ENCODE data around the gene HSPB1. TPM values are rescaled to one million over a fixed set of nuclear protein-coding genes. Genes with fewer than 3 reads are reported as not detected.
"Not testable (repeated sequence)": the region's sequence is repeated elsewhere in the genome, so short reads cannot be mapped to it uniquely, and the experiment has no call there.

Gene HSPB1
- total RNA-seq, 1 donor from 2014 or later: 72.4 TPM

DNA sequence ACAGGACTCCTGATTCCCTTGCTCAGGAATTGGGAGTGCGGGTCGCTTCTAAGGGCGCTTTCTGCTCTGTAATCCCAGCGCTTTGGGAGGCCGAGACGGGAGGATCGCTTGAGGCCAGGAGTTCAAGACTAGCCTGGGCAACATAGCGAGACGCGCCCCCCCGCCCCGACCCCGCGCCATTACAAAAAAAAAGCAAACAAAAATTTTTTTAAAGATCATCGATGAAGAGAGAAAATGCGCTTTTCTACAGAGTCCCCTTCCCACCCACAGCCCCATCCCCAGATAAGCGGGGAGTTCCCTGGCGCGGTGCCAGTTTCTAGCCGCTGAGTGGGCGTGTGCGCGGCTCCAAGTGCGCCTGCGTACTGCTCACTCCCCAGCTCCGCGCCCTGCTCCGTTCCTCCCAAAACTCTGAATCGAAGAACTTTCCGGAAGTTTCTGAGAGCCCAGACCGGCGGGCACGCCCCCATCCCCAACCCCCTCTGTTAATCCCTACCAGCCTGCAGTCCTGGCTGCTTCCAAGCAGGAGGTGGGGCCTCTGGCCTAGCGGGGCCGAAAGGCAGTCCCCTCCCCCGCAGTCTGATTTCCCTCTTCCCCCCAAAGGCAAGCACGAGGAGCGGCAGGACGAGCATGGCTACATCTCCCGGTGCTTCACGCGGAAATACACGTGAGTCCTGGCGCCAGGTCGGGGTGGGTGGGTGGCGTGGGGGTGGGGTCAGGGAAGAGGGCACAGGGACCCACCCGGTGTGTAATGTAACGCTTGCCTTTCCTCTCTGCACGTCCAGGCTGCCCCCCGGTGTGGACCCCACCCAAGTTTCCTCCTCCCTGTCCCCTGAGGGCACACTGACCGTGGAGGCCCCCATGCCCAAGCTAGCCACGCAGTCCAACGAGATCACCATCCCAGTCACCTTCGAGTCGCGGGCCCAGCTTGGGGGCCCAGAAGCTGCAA lies 1.0 kb downstream of the HSPB1 start:
- ATAC-seq (peak; percentile 59), DNase-seq (ENCODE audit: low spot score) (peak; percentile 93)

DNA sequence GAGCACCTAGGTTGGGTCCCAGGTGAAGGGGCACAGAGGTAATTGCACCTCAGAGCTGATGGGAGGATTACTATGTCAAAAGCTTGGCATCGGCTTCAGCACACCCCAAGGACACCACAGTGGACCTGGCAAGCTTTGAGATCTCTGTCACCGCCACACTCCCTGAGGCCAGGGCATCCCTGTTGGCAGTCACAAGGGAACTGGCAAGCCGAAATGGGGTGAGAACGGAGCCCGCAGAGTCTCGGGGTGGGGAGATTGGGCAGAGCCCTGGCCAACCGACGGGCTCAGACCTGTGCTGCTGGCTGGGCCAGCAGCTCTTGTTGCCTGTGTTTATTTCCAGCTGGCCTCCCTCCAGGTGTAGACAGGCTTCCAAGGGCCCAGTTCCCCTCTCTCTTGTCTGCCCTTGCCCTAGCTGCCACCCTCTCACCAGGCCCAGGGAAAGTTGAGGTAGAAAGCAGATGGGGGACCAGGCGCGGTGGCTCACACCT lies 2.5 kb downstream of the HSPB1 start:
- DNase-seq (ENCODE audit: low spot score) (peak; percentile 97), ATAC-seq (peak; percentile 59)

DNA sequence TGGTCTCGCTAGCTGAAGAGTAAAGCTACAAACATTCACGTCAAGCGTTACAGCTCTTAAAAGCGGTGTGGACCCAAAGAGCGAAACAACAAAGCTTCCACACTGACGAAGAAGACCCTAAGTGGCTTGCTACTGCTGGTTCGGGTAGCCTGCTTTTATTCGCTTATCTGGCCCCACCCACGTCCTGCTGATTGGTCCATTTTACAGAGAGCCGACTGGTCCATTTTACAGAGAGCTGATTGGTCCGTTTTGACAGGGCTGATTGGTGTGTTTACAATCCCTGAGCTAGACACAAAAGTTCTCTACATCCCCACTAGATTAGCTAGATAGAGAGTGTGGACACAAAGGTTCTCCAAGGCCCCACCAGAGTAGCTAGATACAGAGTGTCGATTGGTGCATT lies 6.4 kb downstream of the HSPB1 start:
- not testable (repeated sequence) for ATAC-seq; DNase-seq (ENCODE audit: low spot score)

DNA sequence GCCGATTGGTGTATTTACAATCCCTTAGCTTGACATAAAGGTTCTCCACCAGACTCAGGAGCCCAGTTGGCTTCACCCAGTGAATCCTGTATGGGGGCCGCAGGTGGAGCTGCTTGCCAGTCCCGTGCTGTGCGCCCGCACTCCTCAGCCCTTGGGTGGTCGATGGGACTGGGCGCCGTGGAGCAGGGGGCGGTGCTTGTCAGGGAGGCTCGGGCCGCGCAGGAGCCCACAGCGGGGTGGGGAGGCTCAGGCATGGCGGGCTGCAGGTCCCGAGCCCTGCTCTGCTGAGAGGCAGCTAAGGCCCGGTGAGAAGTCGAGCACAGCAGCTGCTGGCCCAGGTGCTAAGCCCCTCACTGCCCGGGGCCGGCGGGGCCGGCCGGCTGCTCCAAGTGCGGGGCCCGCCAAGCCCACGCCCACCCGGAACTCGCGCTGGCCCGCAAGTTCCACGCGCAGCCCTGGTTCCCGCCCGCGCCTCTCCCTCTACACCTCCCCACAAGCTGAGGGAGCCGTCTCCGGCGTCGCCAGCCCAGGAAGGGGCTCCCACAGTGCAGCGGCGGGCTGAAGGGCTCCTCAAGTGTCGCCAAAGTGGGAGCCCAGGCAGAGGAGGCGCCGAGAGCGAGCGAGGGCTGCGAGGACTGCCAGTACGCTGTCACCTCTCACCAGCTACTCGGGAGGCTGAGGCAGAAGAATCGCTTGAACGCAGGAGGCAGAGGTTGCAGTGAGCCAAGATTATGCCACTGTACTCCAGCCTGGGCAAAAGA lies 7.0 kb downstream of the HSPB1 start:
- ATAC-seq; DNase-seq (ENCODE audit: low spot score): not testable (repeated sequence)

DNA sequence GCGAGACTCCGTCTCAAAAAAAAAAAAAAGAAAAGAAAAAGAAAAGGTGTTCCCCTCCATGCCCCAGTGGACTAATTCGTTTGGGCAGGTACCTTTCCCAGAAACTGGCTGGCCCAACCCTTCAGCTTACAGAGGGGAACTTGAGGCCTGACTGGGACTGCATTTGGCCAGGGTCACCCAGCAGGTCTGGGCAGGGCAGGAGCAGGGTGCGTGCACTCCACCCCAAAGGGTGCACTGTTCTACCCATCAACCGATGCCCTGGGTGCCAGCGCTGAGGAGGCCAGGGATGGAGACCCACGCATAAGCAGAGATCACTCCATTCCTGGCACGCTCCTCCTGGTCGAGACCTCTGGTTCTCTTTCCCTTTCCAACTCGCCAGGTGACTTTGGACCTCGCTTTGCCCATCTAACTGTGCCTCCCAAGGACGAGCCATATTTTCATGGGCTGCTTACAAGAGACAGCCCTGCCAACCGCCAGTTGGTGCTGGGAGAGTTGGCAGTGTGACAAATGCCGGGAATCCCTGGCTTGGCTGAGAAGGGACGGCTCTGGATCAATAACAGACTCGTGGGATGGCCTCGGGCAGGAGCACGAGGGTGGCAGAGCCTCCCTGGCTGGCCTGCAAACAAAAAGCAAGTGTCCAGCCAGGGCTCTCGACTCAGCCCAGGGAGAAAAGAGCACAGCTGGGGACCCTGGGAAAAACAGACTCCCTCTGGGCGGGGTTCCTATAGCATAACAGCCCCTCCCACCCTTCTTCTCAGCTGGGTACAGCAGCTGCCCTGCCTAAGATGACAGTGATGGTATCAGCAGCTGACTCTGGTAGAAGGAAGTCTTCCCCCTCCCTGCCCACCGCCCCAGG lies 7.9 kb downstream of the HSPB1 start:
- peak; percentile 98 for DNase-seq (ENCODE audit: low spot score)
- ATAC-seq: peak; percentile 67

DNA sequence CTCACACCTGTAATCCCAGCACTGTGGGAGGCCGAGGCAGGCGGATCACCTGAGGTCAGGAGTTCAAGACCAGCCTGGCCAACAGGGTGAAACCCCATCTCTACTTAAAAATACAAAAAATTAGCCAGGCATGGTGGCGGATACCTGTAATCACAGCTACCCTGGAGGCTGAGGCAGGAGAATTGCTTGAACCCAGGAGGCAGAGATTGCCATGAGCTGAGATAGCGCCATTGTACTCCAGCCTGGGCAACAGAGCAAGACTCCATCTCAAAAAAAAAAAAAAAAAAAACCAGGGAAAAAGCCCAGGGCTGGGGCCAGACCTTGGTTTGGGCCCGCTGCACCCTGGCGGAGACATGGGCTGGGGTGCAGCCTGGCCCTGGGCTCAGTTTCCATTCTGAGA lies 9.4 kb downstream of the HSPB1 start:
- DNase-seq (ENCODE audit: low spot score); ATAC-seq: not testable (repeated sequence)

DNA sequence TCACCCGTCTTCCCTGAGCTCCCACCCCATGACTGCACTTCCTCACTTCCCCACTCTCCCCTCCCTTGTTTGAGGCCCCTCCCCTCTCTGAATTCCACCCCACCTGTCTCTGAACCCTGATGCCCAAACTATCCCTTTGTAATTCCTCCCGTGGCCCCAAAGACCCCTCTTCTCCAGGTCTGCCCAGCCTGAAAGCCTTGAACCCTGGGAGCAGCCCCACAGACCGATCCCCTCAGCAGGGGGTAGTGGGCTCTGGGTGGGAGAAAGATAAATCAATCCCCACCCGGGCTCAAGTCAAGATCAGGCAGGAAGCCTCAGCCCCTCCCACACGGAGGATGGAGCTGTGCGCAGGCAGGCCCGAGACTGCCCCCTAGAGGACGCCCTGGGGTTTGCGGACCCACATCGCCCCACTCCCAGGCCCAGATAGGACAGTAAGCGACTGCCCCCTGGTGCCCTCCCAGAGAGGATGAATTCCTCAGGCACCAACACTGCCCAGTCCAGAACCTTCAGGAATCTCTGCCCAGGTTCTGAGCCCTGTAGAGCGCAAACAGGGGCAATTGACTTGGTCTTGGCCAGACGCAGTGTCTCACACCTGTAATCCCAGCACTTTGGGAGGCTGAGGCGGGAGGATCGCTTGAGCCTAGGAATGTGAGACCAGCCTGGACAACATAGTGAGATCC lies 11.7 kb downstream of the HSPB1 start:
- DNase-seq (ENCODE audit: low spot score) (peak; percentile 97), ATAC-seq (peak; percentile 74)

DNA sequence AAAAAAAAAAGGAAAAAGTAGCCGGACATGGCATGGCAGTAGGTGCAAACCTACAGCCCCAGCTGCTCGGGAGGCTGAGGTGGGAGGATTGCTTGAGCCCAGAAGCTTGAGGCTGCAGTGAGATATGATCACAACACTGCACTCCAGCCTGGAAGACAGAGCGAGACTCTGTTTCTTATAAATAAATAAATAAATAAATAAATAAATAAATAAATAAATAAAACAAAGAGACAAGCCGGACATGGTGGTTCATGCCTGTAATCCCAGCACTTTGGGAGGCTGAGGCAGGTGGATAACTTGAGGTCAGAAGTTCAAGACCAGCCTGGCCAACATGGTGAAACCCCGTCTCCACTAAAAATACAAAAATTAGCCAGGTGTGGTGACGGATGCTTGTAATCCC lies 12.3 kb downstream of the HSPB1 start:
- not testable (repeated sequence) for DNase-seq (ENCODE audit: low spot score); ATAC-seq

DNA sequence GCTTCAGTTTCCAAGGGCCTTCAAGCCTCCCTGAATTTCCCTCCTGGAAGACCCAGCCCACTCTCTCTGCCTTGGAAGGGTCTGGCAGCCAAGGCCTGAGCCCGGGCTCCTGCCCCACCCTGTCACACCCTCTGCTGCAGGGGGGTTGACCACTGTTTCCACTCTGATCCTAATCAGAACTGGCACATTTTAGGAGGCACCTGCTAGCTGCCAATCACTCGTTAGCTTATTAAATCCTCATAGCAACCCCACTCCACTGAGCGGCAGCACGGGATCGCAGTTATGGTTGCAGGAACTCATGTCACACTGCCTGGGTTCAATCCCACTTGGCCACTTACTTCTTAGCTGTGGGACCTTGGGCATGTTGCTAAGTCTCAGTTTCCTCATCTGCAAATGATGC lies 12.9 kb downstream of the HSPB1 start:
- DNase-seq (ENCODE audit: low spot score) (no peak), ATAC-seq (no peak)

- no peak for DNase-seq (ENCODE audit: low spot score)
- no peak for ATAC-seq
Measured at GRCh38 chr7:76316984-76317781, 14.7 kb downstream of the HSPB1 start.

DNA sequence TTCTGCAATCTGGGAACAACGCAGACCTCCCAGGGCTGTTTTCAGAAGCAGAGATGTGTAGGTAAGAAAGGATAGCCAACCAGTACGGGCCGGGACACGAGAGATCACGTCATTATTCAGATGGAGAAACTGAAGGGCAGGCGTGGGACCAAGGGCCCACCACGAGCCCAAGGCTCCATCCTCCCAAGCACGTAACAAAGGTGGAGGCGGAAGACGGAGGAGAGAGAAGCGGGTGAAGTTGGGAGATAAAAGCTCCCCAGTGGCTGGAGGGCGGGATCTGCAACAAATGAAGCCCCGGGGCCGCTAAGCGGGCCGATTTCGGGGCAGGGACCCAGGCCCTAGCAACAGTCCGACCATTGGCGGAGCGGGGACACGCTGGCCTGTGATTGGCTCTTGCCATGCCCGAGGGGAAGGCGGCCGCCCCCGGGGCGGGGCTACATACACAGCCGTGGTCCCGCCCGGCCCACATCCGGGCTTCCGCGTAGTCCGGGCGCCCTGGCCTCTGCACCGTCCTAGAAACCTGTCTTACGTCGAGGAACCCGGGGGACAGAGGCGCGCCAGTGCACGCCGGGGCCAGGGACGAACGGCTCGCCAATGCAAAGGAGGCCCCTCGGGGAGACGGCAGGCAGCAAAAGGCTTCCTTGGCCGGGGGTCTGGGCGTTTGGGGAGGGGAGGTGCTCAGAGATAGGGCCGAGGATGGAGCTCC lies 15.5 kb downstream of the HSPB1 start:
- ATAC-seq (peak; percentile 86), DNase-seq (ENCODE audit: low spot score) (peak; percentile 98)

DNA sequence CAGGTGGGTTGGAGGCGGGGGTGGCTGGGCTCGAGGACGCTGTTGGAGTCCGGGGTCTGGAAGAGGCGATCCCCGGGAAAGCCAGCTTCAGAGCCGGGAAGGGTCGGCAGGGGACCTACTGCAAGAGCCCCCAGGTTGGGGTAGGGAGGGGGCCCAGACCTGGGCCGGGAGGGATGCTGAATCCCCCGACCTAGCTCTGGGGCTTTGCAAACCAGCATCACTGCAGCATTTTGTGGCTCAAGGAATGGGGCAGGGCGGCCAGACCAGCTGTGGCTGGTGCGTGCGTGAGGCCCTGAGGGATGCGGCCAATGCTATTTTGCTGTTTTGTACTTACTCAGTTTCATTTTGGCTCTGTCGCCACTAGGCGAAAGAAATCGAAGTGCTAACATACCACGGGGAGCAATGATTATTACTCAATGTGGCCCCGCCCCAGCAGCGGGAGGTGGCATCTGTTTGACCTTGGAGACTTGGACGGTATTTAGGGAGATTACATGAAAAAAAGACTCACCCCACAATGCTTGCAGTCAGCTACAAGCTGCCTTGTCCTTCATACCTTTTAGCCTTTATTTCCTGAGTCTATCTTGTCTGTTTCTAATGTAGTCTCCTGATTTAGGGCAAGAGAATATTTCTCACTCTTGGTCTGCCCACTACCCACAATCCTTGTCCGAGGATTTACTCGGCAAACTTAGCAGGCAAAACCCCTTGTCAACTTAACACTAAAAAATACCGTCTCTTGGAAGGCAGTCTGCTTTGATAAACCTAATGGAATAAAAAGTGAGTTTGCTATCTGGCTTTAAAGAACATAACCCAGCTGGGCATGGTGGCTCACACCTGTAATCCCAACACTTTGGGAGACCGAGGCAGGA lies 16.2 kb downstream of the HSPB1 start:
- peak; percentile 90 for DNase-seq (ENCODE audit: low spot score)
- ATAC-seq: peak; percentile 61

GRCh38 chr7:76325092-76325491 lies 22.6 kb downstream of the HSPB1 start:
- DNase-seq (ENCODE audit: low spot score): no peak
- no peak for ATAC-seq

GRCh38 chr7:76325811-76326210 lies 23.3 kb downstream of the HSPB1 start:
- DNase-seq (ENCODE audit: low spot score): no peak
- no peak for ATAC-seq

DNA sequence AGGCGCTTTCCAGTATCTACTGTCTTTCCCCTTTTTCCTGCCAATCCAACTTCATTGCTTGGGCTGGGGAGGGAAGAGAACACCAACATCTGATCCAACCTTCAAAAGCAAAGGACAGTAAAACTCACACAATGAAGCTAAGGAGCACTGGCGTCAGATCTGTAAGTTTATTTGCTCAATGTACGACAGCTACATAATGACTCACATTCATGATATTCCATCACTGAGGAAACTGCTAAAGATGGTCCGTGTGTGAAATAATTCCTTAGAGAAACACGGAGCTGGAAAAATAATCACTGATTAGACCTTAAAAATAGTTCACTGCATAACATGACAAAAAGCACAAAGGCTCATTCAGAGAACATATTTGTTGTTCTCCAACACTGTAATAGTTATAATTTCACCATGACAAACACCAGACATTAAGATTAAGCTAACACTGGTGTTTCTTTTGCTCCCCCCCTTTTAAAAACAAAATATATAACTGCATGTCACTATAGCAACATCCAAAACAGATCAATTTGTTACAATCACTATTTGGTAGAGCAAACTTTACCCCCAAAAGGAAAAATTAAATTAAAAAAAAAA lies 24.3 kb downstream of the HSPB1 start:
- ATAC-seq (no peak), DNase-seq (ENCODE audit: low spot score) (no peak)

DNA sequence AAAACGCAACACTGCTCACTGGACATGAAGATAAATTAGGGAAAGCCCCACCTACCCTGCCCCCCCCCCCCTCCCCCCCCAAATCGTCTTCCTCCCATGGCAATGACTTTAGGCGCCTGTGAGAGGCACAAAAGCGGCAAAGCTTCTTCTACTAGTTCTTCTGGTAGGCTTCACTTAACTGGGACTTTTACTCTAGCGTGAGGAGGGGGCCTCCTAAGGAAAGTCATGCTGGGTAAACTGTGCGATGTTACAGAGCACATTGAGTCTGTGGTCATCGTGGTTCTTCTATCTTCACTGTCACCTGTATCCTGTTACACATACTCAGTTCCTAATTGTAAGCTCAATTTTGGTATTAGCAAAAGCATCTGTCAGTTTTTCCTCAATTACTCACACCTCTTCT lies 25.1 kb downstream of the HSPB1 start:
- no peak for ATAC-seq
- DNase-seq (ENCODE audit: low spot score): no peak

DNA sequence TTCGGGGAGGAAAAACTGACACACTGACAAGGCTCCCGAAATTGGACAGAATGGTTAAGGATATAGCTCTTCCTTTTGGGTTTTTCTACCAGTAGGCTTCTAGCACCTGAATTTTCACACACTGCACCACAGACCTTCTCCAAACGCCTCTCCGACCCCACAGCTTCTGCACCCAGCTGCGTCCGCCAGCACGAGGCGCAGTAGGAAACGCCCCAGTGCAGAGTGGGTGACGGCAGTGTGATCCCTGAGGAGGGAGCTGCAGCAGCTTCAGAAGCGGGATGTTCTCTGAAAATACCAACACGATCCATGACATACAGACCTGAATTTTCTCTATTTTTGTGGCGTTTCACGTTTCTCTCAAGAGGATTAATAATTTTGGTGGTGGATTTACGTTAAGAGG lies 25.9 kb downstream of the HSPB1 start:
- no peak for ATAC-seq
- no peak for DNase-seq (ENCODE audit: low spot score)
